ENCODE results near the gene CBARP. TPM values are rescaled to one million over a fixed set of nuclear protein-coding genes. Genes with fewer than 3 reads are reported as not detected.

Gene CBARP
- total RNA-seq, 2 donors from 2014 or later, result 0.33 to 0.78 TPM

DNA sequence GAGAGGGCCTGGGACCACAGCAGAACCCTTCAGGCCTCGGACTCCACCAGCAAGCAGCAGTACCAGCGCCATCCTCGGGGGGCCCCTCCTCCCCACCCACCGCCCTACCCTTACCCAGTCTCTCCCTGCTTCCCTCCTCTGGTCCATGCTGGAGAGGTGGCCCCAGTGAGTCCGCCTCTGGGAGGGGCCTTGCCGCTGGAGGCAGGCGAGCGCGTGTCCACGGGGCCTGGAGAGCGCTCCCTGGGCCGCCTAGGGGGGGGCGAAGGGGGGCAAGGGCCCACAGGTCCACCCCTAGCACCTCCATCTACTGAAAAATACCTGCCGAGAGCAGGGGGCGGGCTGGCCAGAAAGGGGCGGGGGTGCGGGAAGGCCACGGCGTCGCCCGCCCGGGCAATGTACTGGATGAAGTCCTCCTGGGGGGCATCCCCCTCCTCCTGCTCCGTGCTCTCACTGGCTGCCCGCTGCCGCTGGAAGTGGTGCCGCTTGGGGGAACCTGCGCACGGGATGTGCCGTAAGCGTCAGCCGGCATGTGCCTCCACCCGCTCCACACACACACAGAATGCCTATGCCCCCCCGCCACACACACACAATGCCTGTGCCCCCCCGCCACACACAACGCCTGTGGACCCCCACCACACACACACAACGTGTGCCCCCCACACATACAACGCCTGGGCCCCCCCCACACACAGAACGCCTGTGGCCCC lies 6.9 kb downstream of the CBARP start:
- Histone ChIP-seq H3K4me3 (no peak overlapping the region), H3K27ac (no peak overlapping the region), H3K36me3 (replicated peaks in 1 of 2; ENCODE audit: insufficient read depth in 1 of 2, low read depth in 2 of 2) (peaks cover 5% of the 10 kb centered on the region in 2 donors), H3K4me1 (peaks cover 27% of the 10 kb centered on the region), H3K9me3 (no peaks in the 10 kb centered on the region), H3K27me3 (no peaks in the 10 kb centered on the region)
- DNase-seq, result no peak
- TF ChIP-seq POLR2A (IDR thresholded peaks at IDR 0.05) (no peak), CTCF (IDR thresholded peaks at IDR 0.05) (no peak)
- no peak for ATAC-seq
- intact Hi-C loops (cut with DNase I), result no loop called here
- 81 to 88% methylated on average over 16 to 34 of the region's 38 CpGs for WGBS, 2 donors

GRCh38 chr19:1229924-1230782 lies 7.7 kb downstream of the CBARP start:
- ATAC-seq, result no peak
- Histone ChIP-seq H3K4me1 (peaks cover 27% of the 10 kb centered on the region), H3K27ac (no peak overlapping the region), H3K9me3 (no peaks in the 10 kb centered on the region), H3K36me3 (replicated peaks in 1 of 2; ENCODE audit: insufficient read depth in 1 of 2, low read depth in 2 of 2) (peaks cover 5% of the 10 kb centered on the region in 2 donors), H3K27me3 (no peaks in the 10 kb centered on the region), H3K4me3 (no peak overlapping the region)
- no peak for DNase-seq
- 88 to 94% methylated on average over 21 to 35 of the region's 61 CpGs for WGBS, 2 donors
- no peak for TF ChIP-seq POLR2A (IDR thresholded peaks at IDR 0.05)
- no peak for TF ChIP-seq CTCF (IDR thresholded peaks at IDR 0.05)
- intact Hi-C loops (cut with DNase I), result no loop called here

DNA sequence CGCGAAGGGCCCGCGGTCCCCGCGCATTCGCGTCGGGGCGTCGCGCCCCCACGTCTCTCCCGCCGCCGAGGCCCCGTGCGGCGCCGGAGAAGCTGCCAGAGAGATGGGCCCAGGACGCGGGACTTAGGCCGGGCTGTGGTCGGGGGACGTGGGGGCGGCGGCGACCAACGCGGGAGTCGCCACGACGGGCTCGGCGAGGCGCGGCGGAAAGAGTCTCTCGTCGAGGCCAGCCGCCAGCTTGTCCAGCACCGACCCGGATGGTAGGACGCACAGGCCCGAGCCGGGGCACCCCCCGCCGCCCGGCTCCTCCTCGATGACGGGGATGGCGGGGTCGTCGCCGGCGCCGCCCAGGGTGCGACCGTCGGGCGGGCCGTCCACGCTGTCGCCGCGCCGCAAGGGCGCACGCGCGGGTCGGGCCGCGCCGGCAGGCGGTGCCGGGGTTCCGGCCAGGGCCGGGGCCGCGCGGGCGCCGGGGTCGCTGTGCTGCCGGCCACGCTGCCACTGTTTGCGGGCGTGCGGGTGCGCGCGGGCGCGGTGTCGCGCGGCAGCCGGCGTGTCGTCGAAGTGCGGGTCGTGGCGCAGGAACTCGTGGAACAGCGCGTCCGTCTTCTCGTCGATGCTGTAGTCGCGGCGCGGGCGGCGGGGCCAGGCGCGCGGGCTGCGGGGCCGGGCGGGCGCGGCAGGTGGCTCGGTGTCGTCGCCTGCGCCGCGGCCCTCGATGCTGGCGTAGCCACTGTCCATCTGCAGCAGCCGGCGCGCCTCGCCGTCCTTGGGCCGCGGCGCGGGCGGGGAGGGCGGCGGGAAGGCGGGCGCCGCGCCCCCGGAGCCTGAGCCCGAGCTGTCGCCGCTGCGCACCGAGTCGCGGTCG lies 8.5 kb downstream of the CBARP start:
- no peaks in the 10 kb centered on the region for H3K27me3 ChIP-seq
- peaks cover 23% of the 10 kb centered on the region for H3K4me1 ChIP-seq
- H3K36me3 ChIP-seq (replicated peaks in 1 of 2; ENCODE audit: insufficient read depth in 1 of 2, low read depth in 2 of 2), result peaks cover 5% of the 10 kb centered on the region in 2 donors
- no peak for DNase-seq
- no peak overlapping the region for H3K27ac ChIP-seq
- H3K9me3 ChIP-seq, result no peaks in the 10 kb centered on the region
- intact Hi-C loops (cut with DNase I), result no loop called here
- H3K4me3 ChIP-seq, result no peak overlapping the region
- TF ChIP-seq POLR2A (IDR thresholded peaks at IDR 0.05) (no peak), CTCF (IDR thresholded peaks at IDR 0.05) (no peak)
- no peak for ATAC-seq
- WGBS, 2 donors, result 94 to 96% methylated on average over 138 to 154 of the region's 158 CpGs

DNA sequence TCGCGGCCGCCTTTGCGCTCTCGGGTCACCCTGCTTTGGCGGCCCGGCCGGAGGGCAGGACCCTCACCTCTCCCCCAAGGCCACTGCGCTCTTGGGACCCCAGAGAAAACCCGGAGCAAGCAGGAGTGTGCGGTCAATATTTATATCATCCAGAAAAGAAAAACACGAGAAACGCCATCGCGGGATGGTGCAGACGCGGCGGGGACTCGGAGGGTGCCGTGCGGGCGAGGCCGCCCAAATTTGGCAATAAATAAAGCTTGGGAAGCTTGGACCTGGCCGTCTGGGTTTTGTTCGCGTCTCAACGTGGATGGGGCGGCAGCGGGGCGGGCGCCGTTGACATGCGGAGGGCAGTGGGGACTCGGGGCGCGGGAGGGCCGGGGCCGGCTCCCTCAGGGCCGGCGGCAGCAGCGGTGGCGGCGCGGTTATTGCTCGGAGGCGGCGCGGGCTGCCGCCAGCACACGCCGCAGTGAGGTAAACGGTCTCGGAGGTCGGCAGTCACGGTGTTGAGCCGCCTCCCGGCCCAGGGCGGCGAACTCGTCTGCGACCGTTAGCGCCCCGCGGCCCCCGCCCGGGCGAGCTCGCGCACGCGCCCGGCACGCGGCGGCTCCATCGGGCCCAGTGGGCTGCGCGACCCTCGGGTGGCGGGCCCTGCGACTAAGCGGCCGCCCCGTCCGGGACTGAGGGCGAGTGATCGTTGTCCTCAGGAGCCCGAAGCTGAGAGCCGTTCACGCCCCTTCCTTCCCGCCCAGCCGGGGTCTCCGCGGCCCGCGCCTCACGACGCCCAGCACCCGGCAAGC lies 9.4 kb downstream of the CBARP start:
- H3K9me3 ChIP-seq, result no peaks in the 10 kb centered on the region
- 95% methylated on average over 74 to 82 of the region's 100 CpGs for WGBS, 2 donors
- ATAC-seq (no peak), DNase-seq (no peak)
- H3K36me3 ChIP-seq (replicated peaks in 1 of 2; ENCODE audit: insufficient read depth in 1 of 2, low read depth in 2 of 2), result peaks cover 5% of the 10 kb centered on the region in 2 donors
- H3K4me1 ChIP-seq, result peaks cover 14% of the 10 kb centered on the region
- no peaks in the 10 kb centered on the region for H3K27me3 ChIP-seq
- no peak for TF ChIP-seq CTCF (IDR thresholded peaks at IDR 0.05)
- TF ChIP-seq POLR2A (IDR thresholded peaks at IDR 0.05), result no peak
- no peak overlapping the region for H3K27ac ChIP-seq
- no peak overlapping the region for H3K4me3 ChIP-seq
- intact Hi-C loops (cut with DNase I), result no loop called here
